GM18907 (cell line): ENCODE data around the gene TIMM50.
"Not testable (repeated sequence)": the region's sequence is repeated elsewhere in the genome, so short reads cannot be mapped to it uniquely, and the experiment has no call there.

Experiments used
- ATAC-seq: cut with Tn5 transposase; IDR thresholded peaks from one replicate; pipeline ENCODE4 v1.9.1; 2021; ENCODE audit warnings: mild to moderate bottlenecking, moderate library complexity; ENCODE audit not compliant: unreplicated experiment

The TIMM50 gene

DNA sequence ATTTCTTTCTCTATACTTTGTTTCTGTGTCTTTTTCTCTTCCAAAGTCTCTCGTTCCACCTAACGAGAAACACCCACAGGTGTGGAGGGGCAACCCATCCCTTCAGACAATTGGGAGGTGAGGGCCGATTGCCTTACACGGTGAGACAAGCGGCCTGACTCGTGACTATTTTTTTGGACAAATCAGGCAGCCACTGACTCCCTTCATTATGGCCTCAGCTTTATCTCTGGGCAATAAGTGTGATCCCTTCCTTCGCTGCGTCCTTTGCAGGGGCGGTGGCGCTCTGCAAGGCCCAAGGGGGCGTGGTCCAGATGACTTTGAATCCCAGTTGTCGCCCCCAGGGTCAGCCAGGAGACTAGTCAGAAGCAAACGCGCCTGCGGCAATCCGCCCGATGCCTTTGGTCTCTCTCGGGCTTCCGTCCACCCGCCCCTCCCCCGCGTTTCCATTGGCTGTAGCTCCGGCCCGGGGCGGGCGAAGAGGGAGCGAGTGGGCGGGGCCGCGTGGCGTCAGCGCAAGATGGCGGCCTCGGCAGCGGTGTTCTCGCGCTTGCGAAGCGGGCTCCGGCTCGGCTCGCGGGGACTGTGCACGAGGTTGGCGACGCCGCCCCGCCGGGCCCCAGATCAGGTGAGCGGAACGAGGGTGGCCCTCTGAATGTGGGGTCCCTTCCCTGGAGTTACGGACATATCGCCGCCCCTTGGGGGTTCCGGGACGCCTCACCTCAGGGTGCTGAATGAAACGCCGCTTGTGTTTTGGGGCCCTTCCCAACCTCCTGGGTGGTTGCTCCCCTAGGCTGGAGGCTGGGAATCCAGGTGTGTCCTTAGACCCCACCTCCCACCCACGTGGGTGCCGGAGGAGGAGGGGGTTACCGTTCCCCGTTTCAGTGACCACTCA, at the start of gene TIMM50:
TIMM50 (plus strand) TSS at position 502 of the 892 bp plus-strand sequence; CDS start at position 518, 16 bp downstream.
- peak; percentile 83 for ATAC-seq

DNA sequence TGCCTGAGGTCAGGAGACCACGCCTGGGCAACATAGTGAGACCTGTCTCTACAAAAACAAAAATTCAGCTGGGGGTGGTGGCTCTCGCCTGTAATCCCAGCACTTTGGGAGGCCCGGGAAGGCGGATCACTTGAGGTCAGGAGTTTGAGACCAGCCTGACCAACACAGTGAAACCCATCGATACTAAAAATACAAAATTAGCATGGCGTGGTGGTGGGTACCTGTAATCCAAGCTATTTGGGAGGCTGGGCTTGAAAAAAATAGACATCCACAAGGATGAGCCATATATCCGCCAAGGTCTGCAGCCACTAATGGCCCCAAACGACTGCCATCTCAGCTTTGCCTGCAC, 48.0 kb upstream of the TIMM50 start:
- no peak for ATAC-seq

DNA sequence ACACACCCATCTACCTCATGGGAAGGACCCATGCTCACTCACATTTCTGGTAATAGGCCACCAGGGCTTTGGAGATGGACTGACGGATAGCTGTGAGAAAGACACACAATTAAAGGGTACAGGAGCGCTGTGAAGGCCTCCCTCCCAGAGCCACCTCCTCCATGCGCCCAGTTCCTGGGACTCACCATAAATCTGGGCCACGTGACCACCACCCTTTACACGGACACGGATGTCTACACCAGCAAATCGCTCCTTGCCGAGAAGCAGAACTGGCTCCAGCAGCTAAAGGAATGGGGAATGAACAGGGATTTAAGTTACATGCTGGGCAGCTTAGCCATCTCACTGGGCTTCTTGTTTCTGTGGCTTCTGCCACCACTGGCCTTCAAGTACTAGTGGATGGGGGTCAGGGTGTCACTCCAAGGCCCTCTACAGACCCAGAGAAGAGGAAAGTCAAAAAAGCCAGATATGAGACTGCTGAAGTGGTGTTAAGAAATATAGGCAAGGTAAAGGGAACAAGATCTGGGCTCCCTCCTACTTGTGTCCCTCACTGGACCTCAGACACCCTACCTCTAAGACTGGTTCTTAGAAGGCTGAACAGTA, 47.1 kb upstream of the TIMM50 start:
- ATAC-seq, result no peak

DNA sequence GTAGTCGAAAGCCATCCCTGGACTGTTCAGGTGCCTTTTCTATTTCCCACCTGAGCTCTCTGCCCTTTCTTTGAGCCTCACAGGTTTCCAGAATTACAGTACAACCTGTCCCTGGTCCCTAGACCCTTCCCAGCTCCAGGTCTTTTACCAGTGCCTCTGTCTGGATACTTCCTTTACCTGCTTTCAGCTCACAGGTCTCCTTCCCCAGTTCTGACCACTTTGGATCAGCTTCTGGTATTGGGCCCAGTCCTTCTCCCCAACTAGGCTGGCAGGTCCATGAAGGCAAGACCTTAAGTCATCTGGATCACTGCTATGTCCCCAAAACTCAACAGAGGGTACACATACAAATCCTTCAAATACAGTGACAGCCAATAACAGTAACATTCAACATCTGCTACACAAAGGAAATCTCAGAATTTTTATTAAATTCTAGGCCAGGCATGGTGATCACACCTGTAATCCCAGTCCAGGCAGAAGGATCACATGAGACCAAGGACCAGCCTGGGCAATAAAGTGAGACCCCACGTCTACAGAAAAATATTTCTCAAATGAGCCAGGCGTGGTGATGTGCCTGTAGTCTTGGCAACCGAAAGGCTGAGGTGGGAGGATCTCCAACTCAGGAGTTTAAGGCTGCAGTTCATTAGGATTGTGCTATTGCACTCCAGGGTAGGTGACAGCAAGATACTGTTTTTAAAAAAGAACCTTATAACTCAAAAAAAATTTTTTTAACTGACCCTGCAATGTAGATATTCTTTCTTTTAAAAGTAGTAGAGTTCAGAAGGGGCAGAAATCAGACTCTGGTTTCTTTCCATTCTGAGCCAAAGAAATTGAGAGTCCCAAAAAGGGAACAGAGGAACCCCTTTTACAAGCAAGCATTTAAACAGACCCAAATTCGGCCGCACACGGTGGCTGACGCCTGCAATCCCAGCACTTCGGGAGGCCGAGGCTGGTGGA, 46.2 kb upstream of the TIMM50 start:
- no peak for ATAC-seq

DNA sequence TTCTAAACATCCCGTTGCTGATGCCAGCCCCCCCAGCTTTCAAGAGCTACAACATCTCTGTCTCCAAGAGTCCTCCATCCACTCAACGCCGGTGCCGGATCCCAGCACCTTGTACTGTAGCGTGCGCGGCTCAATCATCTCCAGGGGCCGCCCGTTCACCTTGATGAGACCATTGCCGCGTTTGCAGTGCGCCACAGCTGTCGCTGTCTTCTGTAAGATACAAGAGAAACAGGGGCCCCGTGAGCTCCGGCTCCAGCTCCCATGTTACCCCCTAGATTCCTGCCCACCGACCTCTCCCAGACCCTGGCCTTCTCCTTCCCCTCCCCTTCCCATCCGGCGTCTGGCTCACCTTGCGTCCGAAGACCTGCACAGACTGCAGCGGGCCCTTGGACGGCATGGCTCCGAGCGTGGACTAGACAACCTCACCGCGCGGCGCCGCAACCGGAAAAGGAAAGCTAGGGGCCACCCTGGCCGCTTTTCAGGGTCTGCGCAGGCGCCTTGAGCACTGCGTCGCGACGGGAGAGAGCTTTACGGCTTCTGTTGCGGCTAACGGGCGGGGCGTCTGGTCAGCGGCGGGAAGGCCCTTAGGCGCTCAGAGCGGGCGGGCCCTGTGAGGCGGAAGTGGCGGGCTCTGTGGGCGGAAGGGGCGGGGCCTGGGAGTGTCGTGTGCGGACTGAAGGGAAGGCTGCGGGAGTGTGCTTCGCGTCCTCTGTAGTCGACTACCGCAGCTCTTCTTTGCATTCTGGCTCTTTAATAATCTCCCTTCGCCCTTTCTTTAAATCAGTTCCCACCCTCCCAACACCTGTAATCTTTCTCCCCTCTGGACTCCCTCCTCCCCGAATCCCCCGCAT, 44.9 kb upstream of the TIMM50 start, which contains the start of gene RPS16:
RPS16 (minus strand) TSS at position 451 of the 851 bp plus-strand sequence; CDS start at position 397, 54 bp downstream.
- ATAC-seq, result peak; percentile 76

DNA sequence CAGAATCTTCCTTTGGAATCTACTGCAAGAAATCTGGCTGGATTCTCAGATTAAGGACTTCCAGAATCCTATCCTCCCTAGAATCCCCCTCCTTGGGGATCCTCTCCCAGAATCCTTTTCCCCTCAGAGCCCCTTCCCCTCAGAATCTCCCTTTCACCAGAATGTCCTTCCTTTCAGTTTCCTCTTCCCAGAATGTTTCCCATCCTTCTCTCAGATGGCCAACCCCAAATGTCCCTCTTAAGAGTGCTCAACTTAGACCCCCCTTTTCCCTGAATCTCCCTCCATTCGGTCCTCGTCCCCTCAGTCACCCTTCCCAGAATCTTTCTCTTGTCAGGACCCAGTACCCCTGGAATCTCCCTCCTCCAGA, 44.3 kb upstream of the TIMM50 start:
- no peak for ATAC-seq

DNA sequence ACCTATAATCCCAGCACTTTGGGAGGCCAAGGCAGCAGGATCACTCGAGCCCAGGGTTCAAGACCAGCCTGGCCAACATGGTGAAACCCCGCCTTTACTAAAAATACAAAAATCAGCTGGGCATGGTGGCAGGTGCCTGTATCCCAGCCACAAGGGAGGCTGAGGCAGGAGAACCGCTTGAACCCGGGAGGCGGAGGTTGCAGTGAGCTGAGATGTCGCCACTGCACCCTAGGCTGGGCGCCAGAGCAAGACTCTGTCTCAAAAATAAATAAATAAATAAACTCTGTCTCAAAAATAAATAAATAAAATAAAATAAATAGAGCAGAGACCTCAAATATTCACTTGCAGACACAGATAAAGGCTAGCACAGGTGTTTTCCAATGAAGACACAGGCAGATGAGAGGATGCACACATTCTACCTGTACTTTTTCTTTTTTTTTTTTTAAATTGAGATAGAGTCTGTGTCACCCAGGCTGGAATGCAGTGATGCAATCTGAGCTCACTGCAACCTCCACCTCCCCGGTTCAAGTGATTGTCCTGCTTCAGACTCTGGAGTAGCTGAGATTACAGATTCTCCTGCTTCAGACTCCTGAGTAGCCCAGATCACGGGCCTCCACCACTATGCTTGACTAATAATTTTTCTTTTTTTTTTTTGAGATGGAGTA, 42.2 kb upstream of the TIMM50 start:
- ATAC-seq, result no peak

DNA sequence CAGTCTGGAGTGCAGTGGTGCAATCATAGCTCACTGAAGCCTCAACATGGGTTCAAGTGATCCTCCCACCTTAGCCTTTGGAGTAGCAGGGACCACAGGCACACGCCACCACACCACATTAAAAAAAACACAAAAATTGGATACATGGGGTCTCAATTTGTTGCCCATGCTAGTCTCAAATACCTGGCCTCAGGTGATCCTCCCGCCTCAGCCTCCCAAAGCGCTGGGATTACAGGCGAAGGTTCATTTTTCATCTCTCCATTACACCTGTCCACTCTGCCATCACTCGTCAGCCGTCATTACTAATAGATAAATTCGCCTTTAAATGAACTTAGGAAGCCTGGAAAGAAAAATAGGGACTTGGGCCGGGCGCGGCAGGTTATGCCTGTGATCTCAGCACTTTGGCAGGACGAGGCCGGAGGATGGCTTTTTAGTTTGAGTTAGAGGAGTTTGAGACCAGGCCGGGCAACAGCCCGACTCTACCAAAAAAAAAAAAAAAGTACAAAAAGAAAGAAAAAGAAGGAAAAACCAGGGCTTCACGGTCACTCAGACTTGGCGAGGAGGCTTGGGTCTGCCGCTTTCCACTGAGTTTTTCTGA, 35.9 kb upstream of the TIMM50 start:
- ATAC-seq, result no peak

DNA sequence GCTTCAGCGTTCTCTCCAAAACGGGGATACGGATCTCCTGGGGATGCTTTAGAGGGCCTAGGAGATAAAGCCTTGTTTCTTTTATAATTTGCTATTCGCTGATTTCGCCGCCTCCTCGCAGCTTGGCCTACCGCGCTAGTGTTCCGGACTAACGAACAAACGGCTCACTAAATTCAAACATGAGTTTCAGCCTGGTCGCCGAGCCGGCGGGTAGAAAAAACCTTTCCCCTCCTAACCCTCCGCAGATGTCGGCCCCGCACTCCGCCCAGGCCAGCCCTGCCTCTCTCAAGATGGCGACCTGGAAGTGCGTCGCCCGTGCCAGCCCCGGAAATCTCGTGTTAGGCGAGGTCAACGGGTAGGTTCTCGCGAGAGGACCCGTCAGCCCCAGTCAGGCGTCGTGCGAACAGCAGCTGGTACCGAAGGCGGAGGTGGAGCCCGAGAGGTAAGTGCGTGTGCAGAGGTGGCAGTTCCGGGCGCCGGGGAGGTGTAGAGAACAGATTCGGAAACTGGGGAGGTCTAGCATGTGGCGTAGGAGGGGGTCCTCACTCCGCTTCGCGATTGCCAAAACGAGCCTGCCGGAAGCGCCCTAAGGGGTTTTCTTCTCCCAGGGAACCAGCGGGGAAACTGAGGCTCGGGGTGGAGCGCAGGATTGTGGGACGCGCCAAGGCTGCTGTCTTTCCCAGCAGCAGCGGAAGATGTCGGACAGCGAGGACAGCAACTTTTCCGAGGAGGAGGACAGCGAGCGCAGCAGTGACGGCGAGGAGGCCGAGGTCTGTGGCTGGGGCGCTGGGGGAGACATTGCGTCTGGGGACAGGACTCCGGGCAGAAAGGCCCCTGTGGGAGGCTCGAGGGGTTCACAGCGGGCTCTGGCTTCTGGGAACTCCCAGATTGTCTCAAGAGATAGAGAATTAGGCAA, 35.2 kb upstream of the TIMM50 start, which contains the start of gene SUPT5H:
SUPT5H (plus strand) TSS at position 387 of the 916 bp plus-strand sequence; CDS start at position 696, 309 bp downstream.
- ATAC-seq, result peak; percentile 84

DNA sequence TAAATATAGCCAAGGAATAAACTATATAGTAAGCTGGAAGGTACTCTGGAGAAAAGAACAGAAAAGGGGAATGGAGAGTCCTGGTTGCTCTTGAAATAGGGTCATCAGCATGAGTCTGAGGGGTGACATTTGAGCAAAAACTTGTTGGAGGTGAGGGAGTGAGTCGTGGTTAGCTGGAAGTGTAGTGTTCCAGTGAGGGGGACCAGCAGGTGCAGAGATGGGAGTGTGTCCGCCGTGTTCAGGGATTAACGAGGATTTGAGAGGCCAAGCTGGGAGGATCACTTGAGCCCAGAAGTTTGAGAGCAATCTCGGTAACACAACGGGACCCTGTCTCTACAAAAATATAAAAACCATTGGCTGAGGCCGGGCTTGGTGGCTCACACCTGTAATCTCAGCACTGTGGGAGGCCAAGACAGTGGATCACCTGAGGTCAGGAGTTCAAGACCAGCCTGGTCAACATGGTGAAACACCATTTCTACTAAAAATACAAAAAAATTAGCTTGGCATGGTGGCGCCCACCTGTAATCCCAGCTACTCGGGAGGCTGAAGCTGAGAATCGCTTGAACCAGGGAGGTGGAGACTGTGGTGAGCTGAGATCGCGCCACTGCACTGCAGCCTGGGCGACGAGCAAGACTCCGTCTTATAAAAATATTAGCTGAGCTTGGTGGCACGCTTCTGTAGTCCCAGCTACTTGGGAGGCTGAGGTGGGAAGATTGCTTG, 34.1 kb upstream of the TIMM50 start:
- no peak for ATAC-seq

DNA sequence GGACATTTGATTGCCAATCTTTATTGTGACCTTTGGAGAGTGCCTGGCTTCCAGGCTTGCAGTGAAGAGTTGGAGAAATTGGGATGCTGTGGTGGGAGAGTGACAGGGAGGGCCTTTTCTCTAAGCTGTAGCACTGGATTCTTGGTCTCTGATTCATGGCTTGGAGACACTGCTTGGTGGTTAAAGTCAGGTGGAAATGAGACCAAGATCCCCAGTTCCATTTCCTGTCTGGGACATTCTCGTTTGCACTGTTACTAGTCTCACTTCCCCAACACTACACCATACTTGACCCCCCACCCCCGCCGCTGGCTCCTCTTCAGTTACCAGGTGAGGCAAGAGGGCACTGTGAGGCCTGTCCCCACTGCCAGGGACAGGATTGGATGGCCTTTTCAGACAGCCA, 32.4 kb upstream of the TIMM50 start:
- no peak for ATAC-seq

DNA sequence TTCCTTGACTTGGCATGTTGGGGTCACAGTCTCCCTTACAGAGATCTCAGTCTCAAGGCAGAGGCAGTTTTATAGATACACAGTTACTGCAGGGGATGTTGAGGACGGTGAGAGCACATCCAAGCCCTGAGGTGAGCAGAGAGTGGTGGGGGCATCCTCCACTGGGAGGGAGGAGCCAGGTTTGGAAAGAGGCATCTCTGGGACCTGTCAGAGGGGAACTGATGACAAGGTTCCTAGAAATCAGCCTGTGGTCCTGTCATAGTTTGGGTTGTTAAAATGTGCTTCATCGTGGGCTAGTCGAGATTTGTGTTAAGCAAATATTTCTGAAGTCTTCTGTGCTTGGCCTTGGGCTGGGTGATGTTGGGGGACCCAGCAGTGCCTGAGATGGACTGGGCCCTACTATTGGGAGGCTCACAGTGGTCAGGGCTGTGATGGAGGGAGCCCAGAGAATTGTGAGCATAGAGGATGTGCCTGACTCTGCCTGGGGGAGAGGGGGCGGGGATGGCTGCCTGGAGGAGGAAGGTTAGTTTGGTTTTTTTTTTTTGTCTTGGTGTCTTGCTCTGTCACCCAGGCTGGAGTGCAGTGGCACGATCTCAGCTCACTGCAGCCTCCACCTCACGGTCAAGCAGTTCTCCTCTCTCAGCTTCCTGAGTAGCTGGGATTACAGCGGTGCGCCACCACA, 31.4 kb upstream of the TIMM50 start:
- no peak for ATAC-seq

DNA sequence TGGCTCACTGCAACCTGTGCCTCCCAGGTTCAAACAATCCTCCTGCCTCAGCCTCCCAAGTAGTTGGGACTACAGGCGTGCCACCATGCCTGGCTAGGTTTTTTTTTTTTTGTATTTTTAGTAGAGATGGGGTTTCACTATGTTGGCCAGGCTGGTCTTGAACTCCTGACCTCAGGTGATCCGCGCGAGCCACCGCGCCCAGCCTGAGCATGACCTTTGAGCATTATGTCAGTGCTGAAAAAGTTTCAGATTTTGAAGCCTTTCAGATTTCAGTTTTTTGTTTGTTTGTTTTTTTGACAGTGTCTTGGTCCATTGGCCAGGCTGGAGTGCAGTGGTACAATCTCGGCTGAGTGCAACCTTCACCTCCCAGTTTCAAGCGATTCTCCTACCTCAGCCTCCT, 29.4 kb upstream of the TIMM50 start:
- ATAC-seq, result not testable (repeated sequence)

DNA sequence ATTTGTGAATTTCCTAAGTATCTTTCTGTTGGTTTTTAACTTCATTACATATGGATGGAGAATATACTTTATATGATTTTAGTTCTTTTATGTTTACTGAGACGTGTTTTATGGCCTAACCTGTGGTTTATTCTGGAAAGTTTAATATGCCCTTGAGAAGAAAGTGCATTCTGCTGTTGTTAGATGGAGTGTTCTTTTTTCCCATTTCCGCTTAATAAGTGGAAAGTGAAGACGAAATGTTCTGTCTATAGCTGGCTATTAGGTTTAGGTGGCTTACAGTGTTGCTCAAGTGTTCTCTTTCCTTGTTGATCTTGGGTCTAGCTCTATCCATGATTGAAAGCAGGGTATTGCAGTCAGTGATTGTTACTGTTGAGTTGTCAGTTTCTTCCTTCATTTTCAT, 17.2 kb upstream of the TIMM50 start:
- ATAC-seq, result no peak

DNA sequence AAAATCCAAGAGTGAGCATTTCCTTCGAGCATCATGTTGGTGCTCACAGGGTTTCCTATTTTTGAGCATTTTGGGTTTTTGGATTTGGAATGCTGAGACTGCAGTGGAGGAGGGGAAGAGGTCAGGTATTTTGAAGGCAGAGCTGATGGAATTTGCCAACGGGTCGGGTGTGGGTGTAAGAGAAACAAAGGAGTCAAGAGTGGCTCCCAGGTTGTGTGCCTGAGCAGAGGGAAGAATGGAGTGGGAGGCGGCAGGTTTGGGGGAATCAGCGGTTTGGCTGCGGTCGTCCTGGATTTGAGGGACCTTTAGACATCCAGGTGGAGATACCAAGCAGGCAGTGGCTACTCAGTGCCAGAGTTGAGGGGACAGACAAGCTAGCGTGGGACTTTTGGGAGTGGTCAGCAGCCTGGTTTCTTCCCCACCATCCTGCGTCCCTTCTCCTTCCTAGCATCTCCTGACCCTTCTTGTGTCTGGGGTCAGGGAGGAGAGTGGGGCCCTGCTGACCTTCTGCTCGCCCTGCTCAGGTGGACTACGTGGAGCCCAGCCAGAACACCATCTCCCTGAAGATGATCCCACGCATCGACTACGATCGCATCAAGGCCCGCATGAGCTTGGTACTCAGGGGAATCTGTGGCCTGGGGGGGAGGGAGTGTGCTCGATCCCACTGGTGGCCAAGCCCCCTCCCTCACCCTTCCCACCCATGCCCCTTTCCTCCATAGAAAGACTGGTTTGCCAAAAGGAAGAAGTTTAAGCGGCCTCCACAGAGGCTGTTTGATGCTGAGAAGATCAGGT, 14.5 kb upstream of the TIMM50 start:
- ATAC-seq, result no peak

DNA sequence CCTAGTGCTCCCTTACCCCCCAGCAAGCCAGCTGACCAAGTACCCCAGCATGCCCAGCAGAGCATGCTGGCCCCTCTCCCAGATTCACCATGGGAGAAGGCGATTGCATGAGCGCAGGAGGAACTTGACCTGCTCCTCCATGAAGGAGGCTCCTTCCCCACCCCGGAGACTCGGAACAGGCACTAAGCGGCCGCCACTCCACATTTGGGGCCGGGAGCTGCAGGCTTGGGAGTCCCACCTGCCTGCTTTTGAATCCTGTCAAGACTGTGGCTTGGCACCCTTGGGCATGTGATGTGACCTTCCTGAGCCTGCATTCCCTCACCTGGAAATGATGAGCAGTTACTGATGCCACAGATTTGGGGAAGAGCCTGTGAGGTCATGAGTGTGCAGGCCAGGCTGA, 12.7 kb upstream of the TIMM50 start:
- ATAC-seq, result no peak
